Osteocyte (in vitro differentiated cells): ENCODE data around the gene TRMT61A. TPM values are rescaled to one million over a fixed set of nuclear protein-coding genes. Genes with fewer than 3 reads are reported as not detected.

Source experiments
- DNase-seq: peaks from one replicate; pipeline ENCODE4 v3.0.0; 2021; ENCODE audit warnings: mixed read lengths; ENCODE audit not compliant: unreplicated experiment; ENCODE audit errors: extremely low spot score
- H3K27ac Mint-ChIP-seq: one replicate; pipeline ENCODE4 v1.8.0; 2021; ENCODE audit warnings: mild to moderate bottlenecking, mixed read lengths; ENCODE audit not compliant: unreplicated experiment
- H3K27me3 Mint-ChIP-seq: one replicate; pipeline ENCODE4 v1.8.0; 2021; ENCODE audit warnings: mixed read lengths; ENCODE audit not compliant: unreplicated experiment
- H3K36me3 Mint-ChIP-seq: one replicate; pipeline ENCODE4 v1.8.0; 2021; ENCODE audit warnings: mixed read lengths; ENCODE audit not compliant: unreplicated experiment
- H3K4me1 Mint-ChIP-seq: one replicate; pipeline ENCODE4 v1.8.0; 2021; ENCODE audit warnings: mixed read lengths; ENCODE audit not compliant: unreplicated experiment
- H3K4me3 Mint-ChIP-seq: one replicate; pipeline ENCODE4 v1.8.0; 2021; ENCODE audit warnings: mild to moderate bottlenecking, moderate library complexity, mixed read lengths; ENCODE audit not compliant: unreplicated experiment
- H3K9me3 Mint-ChIP-seq: one replicate; pipeline ENCODE4 v1.8.0; 2021; ENCODE audit warnings: mixed read lengths; ENCODE audit not compliant: unreplicated experiment
- CTCF ChIP-seq: fragments of 200-600 bp; sonication (generic); IDR thresholded peaks from 2 replicates; pipeline ENCODE4 v1.5.0; 2021; ENCODE audit warnings: antibody characterized with exemption, mild to moderate bottlenecking, moderate library complexity
- long read RNA-seq: library from polyadenylated mRNA; unstranded; transcript quantifications from one replicate; pipeline ENCODE4 v2.0.0, GENCODE V29; 2021
- total RNA-seq: library from RNA; stranded (reverse); gene quantifications from 2 replicates; pipeline ENCODE4 v1.2.1, GENCODE V29; 2021

Gene TRMT61A
- 10.9 and 11.5 TPM in 2 replicates for total RNA-seq
- long read RNA-seq = 0 reads

- H3K9me3 Mint-ChIP-seq = no peaks in the 10 kb centered on the region
These were observed at the start of gene TRMT61A for GRCh38 chr14:103528587-103529382. Gene TRMT61A (plus strand): TSS chr14:103529196. CDS start chr14:103529979, 783 bp downstream.

DNA sequence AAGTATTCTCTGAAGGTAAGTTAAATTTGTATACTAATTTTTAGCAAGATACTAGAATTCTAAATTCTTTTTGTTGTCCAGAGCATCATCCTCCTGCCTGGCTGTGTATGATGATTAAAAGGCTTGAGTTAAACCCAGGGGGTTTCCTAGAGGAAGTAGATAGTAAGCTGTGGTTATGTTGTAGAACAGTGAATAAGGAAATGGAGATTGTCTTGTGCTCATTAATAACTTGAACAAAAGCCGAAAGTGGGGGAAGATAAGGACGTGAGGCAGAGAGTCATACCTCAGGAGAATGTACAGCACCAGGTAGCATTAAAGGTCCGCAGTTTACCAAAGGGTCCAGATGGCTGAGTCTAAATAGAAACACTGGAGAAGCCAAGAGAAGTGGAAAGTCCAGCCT, 48.4 kb upstream of the TRMT61A start:
- no peak for TF ChIP-seq CTCF
- peaks cover 4% of the 10 kb centered on the region for H3K4me1 Mint-ChIP-seq
- peaks cover 42% of the 10 kb centered on the region for H3K36me3 Mint-ChIP-seq
- H3K27me3 Mint-ChIP-seq = no peaks in the 10 kb centered on the region
- no peak overlapping the region for H3K27ac Mint-ChIP-seq
- H3K4me3 Mint-ChIP-seq = no peak overlapping the region
- DNase-seq = peak; percentile 4
- no peaks in the 10 kb centered on the region for H3K9me3 Mint-ChIP-seq

More at GRCh38 chr14:103528587-103529382, at the start of gene TRMT61A:
- Mint-ChIP-seq H3K36me3 (no peaks in the 10 kb centered on the region), H3K27me3 (peaks cover under 1% of the 10 kb centered on the region), H3K27ac (peak within 1 kb of the TSS; percentile 99), H3K4me3 (peak within 1 kb of the TSS; percentile 94), H3K4me1 (peaks cover 32% of the 10 kb centered on the region)
- peak; percentile 94 for DNase-seq
- no peak for TF ChIP-seq CTCF

- Mint-ChIP-seq H3K4me1 (peaks cover 3% of the 10 kb centered on the region), H3K27me3 (no peaks in the 10 kb centered on the region), H3K9me3 (no peaks in the 10 kb centered on the region), H3K36me3 (peaks cover 28% of the 10 kb centered on the region), H3K27ac (no peak overlapping the region), H3K4me3 (no peak overlapping the region)
- peak; percentile 15 for DNase-seq
- no peak for TF ChIP-seq CTCF
These were observed 45.4 kb upstream of the TRMT61A start for GRCh38 chr14:103483600-103483999.

- Mint-ChIP-seq H3K4me1 (peaks cover 11% of the 10 kb centered on the region), H3K27me3 (no peaks in the 10 kb centered on the region), H3K4me3 (no peak overlapping the region), H3K36me3 (peaks cover 30% of the 10 kb centered on the region), H3K27ac (no peak overlapping the region), H3K9me3 (no peaks in the 10 kb centered on the region)
- no peak for DNase-seq
- no peak for TF ChIP-seq CTCF
These were observed 43.5 kb upstream of the TRMT61A start for GRCh38 chr14:103485504-103485903.

DNA sequence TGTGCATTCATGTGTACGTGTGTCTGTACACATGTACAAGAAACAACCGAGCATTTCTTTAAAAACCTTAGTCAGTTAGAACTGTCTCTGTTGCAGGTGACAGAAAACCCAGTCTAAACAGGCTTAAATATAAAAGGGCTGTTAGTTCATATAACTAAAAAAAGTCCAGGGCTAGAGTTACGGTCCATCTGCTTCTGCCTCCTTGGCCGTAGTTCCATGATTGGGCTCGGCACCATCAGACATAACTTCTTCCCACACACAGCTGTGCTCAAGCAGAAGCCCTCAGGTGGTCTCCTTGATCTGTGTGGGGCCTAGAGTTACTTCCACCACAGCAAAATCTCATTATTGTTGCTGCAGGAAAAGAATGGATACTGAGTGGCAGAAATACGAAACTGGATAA, 40.9 kb upstream of the TRMT61A start:
- H3K27me3 Mint-ChIP-seq = no peaks in the 10 kb centered on the region

More for the DNA sequence above, 40.9 kb upstream of the TRMT61A start:
- DNase-seq = no peak
- Mint-ChIP-seq H3K9me3 (no peaks in the 10 kb centered on the region), H3K4me1 (peaks cover 11% of the 10 kb centered on the region), H3K4me3 (no peak overlapping the region), H3K27ac (no peak overlapping the region), H3K36me3 (peaks cover 24% of the 10 kb centered on the region)
- no peak for TF ChIP-seq CTCF
